Kidney (tissue), 14 donors: ENCODE results near the gene CIT. TPM values are rescaled to one million over a fixed set of nuclear protein-coding genes. Genes with fewer than 3 reads are reported as not detected.
A peak's percentile ranks its signal among the peaks of the same experiment; 100 is the strongest.

ENCODE experiments used
- DNase-seq, 5 donors: peaks; one replicate each; pipeline ENCODE4 v3.0.0-alpha.2; 2013 to 2020
- FAIRE-seq: peaks from 2 replicates; lab custom pipeline; 2012; peaks lifted over from hg19 to GRCh38; lab: Jason Lieb, UNC
- H3K27ac ChIP-seq, 2 donors: one replicate each; pipeline ENCODE4 v1.7.0; 2013; ENCODE audit warnings: low read depth in 2 of 2, low read length in 2 of 2, inconsistent platforms in 1 of 2
- H3K27me3 ChIP-seq: one replicate; pipeline ENCODE4 v1.7.1; 2013; ENCODE audit warnings: low read length, inconsistent platforms; ENCODE audit not compliant: control insufficient read depth, insufficient read depth
- H3K36me3 ChIP-seq, 3 donors: one replicate each; pipeline versions ENCODE4 v1.7.0 to v1.7.1; 2013; ENCODE audit warnings: low read length in 3 of 3, control low read depth in 1 of 3, inconsistent platforms in 1 of 3; ENCODE audit not compliant: insufficient read depth in 3 of 3, control insufficient read depth in 2 of 3
- H3K4me1 ChIP-seq, 3 donors: one replicate each; pipeline versions ENCODE4 v1.7.0 to v1.7.1; 2013; ENCODE audit warnings: low read length in 3 of 3, inconsistent platforms in 1 of 3, low read depth in 1 of 3; ENCODE audit not compliant: control insufficient read depth in 2 of 3, insufficient read depth in 2 of 3
- H3K4me3 ChIP-seq, 3 donors: one replicate each; pipeline versions ENCODE4 v1.7.0 to v1.8.1; 2013; ENCODE audit warnings: low read length in 3 of 3, control low read depth in 1 of 3, inconsistent platforms in 1 of 3
- H3K9ac ChIP-seq, 3 donors: one replicate each; pipeline versions ENCODE4 v1.7.0 to v1.7.1; 2013; ENCODE audit warnings: low read length in 3 of 3, control low read depth in 1 of 3, inconsistent platforms in 1 of 3
- H3K9me3 ChIP-seq, 3 donors: one replicate each; pipeline versions ENCODE4 v1.7.0 to v1.7.1; 2013; ENCODE audit warnings: low read length in 3 of 3, control low read depth in 1 of 3, inconsistent platforms in 1 of 3; ENCODE audit not compliant: control insufficient read depth in 2 of 3, insufficient read depth in 1 of 3
- CTCF ChIP-seq: IDR thresholded peaks from 3 replicates; pipeline ENCODE4 v1.5.1; 2012; ENCODE audit warnings: mild to moderate bottlenecking, moderate library complexity, borderline replicate concordance; ENCODE audit not compliant: insufficient read depth; ENCODE audit errors: extremely low read depth
- intact Hi-C: fragments of 100-400 bp; cut with DNase I; formaldehyde crosslinking; loops from one replicate; pipeline ENCODE4 v1.11.1; 2022
- polyA plus RNA-seq: library from polyadenylated mRNA; stranded (reverse); fragments of 350-450 nt; fragmentation: Illumina TruSeq; extraction: RNeasy Lipid Tissue Mini Kit (QIAGEN cat#74804); gene quantifications from one replicate; pipeline ENCODE4 v1.2.3, GENCODE V29; 2014; ENCODE audit warnings: low read depth, low replicate concordance; ENCODE audit not compliant: insufficient read depth
- total RNA-seq: library from RNA; stranded (reverse); fragmentation: NEBNext Ultra II Directional; extraction: Animal tissue kit (Norgen Biotek cat#: 25700); gene quantifications from one replicate; pipeline ENCODE4 v1.2.1, GENCODE V29; 2021
- donor health status: control.
- donor health status: control.
- donor health status: control.
- donor health status: control.
- donor health status: control.
- donor health status: DM: yes; HTN: yes; CAD: no.
- donor health status: Normal renal cell carcinoma (clear cell type).

The CIT gene
- total and polyA plus RNA-seq, 2 donors from 2014 or later = 3.0 to 81.6 TPM

GRCh38 chr12:119676022-119676421 is 201.1 kb downstream of the CIT start:
- peak overlapping the region in 1 of 2 donors; percentile 81 for H3K27ac ChIP-seq
- no peak for FAIRE-seq
- intact Hi-C loops = no loop called here
- no peak for TF ChIP-seq CTCF
- H3K36me3 ChIP-seq = peaks cover 28 to 94% (median 75%) of the 10 kb centered on the region in 3 donors
- H3K4me1 ChIP-seq = peaks cover 1 to 65% (median 36%) of the 10 kb centered on the region in 3 donors
- no peak overlapping the region for H3K9ac ChIP-seq
- H3K9me3 ChIP-seq = no peaks in the 10 kb centered on the region
- H3K4me3 ChIP-seq = no peak overlapping the region
- H3K27me3 ChIP-seq = no peaks in the 10 kb centered on the region
- no peak for DNase-seq

- peak overlapping the region; percentile 92 to 94 for H3K27ac ChIP-seq
- DNase-seq = no peak
- FAIRE-seq = no peak
- no peak overlapping the region for H3K4me3 ChIP-seq
- peaks cover 0 to 62% (median 26%) of the 10 kb centered on the region in 3 donors for H3K4me1 ChIP-seq
- peaks cover 28 to 86% (median 64%) of the 10 kb centered on the region in 3 donors for H3K36me3 ChIP-seq
- no peaks in the 10 kb centered on the region for H3K27me3 ChIP-seq
- no peak for TF ChIP-seq CTCF
- intact Hi-C loops = no loop called here
- no peaks in the 10 kb centered on the region for H3K9me3 ChIP-seq
- H3K9ac ChIP-seq = no peak overlapping the region
These were observed 202.6 kb downstream of the CIT start for GRCh38 chr12:119674560-119674959.

- DNase-seq (peak in 2 of 5 donors; percentile 64 to 85), FAIRE-seq (no peak)
- Histone ChIP-seq H3K4me1 (peaks cover 0 to 53% (median 22%) of the 10 kb centered on the region in 3 donors), H3K9ac (peak overlapping the region in 1 of 3 donors; percentile 5), H3K36me3 (peaks cover 23 to 76% (median 56%) of the 10 kb centered on the region in 3 donors), H3K4me3 (no peak overlapping the region), H3K27ac (peak overlapping the region; percentile 92 to 94), H3K27me3 (no peaks in the 10 kb centered on the region), H3K9me3 (no peaks in the 10 kb centered on the region)
- intact Hi-C loops = no loop called here
- TF ChIP-seq CTCF = no peak
These were observed 203.5 kb downstream of the CIT start for GRCh38 chr12:119673634-119674033.

- no peak for FAIRE-seq
- Histone ChIP-seq H3K27me3 (no peaks in the 10 kb centered on the region), H3K9me3 (no peaks in the 10 kb centered on the region), H3K4me1 (peaks cover 0 to 47% (median 19%) of the 10 kb centered on the region in 3 donors), H3K27ac (peak overlapping the region; percentile 92 to 94), H3K36me3 (peaks cover 14 to 65% (median 46%) of the 10 kb centered on the region in 3 donors), H3K4me3 (no peak overlapping the region), H3K9ac (peak overlapping the region in 1 of 3 donors; percentile 5)
- no peak for DNase-seq
- intact Hi-C loops = no loop called here
- no peak for TF ChIP-seq CTCF
These were observed 204.9 kb downstream of the CIT start for GRCh38 chr12:119672194-119672593.
